Muscle of arm (tissue), 12 donors: ENCODE measurements around the gene RABIF. TPM values are rescaled to one million over a fixed set of nuclear protein-coding genes. Genes with fewer than 3 reads are reported as not detected.
"Not testable (repeated sequence)": the region's sequence is repeated elsewhere in the genome, so short reads cannot be mapped to it uniquely, and the experiment has no call there.

Source experiments
- DNase-seq: peaks from one replicate; pipeline ENCODE4 v3.0.0-alpha.2; 2013
- polyA plus RNA-seq, 12 donors: library from polyadenylated mRNA; unstranded; fragments of 120-200 nt; gene quantifications; one replicate each; pipeline ENCODE4 v1.2.1, GENCODE V29; 2013; ENCODE audit not compliant: insufficient read length in 12 of 12

The RABIF gene
- polyA plus RNA-seq, 12 donors, result 6.7 to 8.5 (median 7.6) TPM; not detected in 2

GRCh38 chr1:202836623-202837403 is 52.1 kb downstream of the RABIF start:
- no peak for DNase-seq

GRCh38 chr1:202835548-202836072 is 53.3 kb downstream of the RABIF start:
- DNase-seq, result no peak

GRCh38 chr1:202834771-202835547 is 54.0 kb downstream of the RABIF start:
- no peak for DNase-seq

- no peak for DNase-seq
Measured at GRCh38 chr1:202831906-202832305, 57.0 kb downstream of the RABIF start.

- DNase-seq, result not testable (repeated sequence)
Measured at GRCh38 chr1:202829223-202829622, 59.7 kb downstream of the RABIF start.

Other genes with a start within 250 kb of the RABIF start
- 1 to 10 TPM in 1 of 12 donors, under 1 TPM in 10, not detected in 1; 0.19 to 2.7 (median 0.44) TPM for gene SYT2, start 178.7 kb downstream of the RABIF start, polyA plus RNA-seq
- gene KDM5B, start 80.7 kb downstream of the RABIF start, polyA plus RNA-seq, result 10 to 100 TPM in 11 of 12 donors, not detected in 1; 37.7 to 88.6 (median 46.1) TPM
- gene PCAT6, start 78.2 kb downstream of the RABIF start, polyA plus RNA-seq, result 1 to 10 TPM in 10 of 12 donors, not detected in 2; 1.6 to 5.2 (median 2.5) TPM
- gene KLHL12, start 38.1 kb upstream of the RABIF start, polyA plus RNA-seq, result 10 to 100 TPM in 11 of 12 donors, not detected in 1; 16.4 to 26.4 (median 22.6) TPM
- 10 to 100 TPM in 11 of 12 donors, not detected in 1; 61.1 to 98.8 (median 72.9) TPM for gene ADIPOR1, start 69.2 kb upstream of the RABIF start, polyA plus RNA-seq
- 100 to 1,000 TPM in 2 of 12 donors, 10 to 100 TPM in 9, not detected in 1; 40.7 to 109 (median 80.3) TPM for gene CYB5R1, start 78.1 kb upstream of the RABIF start, polyA plus RNA-seq
- 10 to 100 TPM in 11 of 12 donors, not detected in 1; 33.4 to 54.2 (median 37.2) TPM for gene TMEM183A, start 118.2 kb upstream of the RABIF start, polyA plus RNA-seq
- gene PPFIA4, start 137.3 kb upstream of the RABIF start, polyA plus RNA-seq, result 10 to 100 TPM in 11 of 12 donors, not detected in 1; 23.9 to 70.8 (median 49.7) TPM
- gene MYOG, start 196.9 kb upstream of the RABIF start, polyA plus RNA-seq, result 100 to 1,000 TPM; 147 to 598 (median 360) TPM
- gene ADORA1, start 238.6 kb upstream of the RABIF start, polyA plus RNA-seq, result 1 to 10 TPM in 10 of 12 donors, not detected in 2; 2.1 to 8.3 (median 3.2) TPM